ENCODE measurements around the gene FFAR3.

FFAR3 gene

GRCh38 chr19:35408284-35409171 is 50.3 kb downstream of the FFAR3 start:
- Histone ChIP-seq H3K36me3 (ENCODE audit: control insufficient read depth in 2 of 2, insufficient read depth in 1 of 2, low read length in 2 of 2) (no peaks in the 10 kb centered on the region; a peak in 1 of 3 replicates), H3K4me1 (ENCODE audit: control insufficient read depth, insufficient read depth, low read length) (0 out of 2 replicates have a peak, but pooled peaks cover 3% of the 10 kb centered on the region), H3K27ac (ENCODE audit: extremely low read depth, low read depth, low read length) (no peak overlapping the region), H3K4me3 (ENCODE audit: low read depth, low read length) (no peak overlapping the region), H3K9me3 (ENCODE audit: control insufficient read depth, insufficient read depth, low read depth, low read length) (no peaks in the 10 kb centered on the region; the same call in 1 of the 2 replicates)
- POLR2A ChIA-PET, result interaction anchor here (0.6 kb wide), 1 partner anchor 39 kb away, joined by 3 read pairs; the partner anchor contains the start of gene FFAR2
- CTCF ChIA-PET, result interaction anchor here (0.5 to 1.0 kb wide), 3 partner anchors 50 to 1091 kb away, joined by 3 to 5 read pairs (median 3); no protein-coding TSS in a partner anchor
- 0 out of 2 replicates have a peak, but pooled peaks have one; percentile 23 for TF ChIP-seq ZBTB48 (tag by site-specific recombination; IDR thresholded peaks at IDR 0.05)
- no peak for TF ChIP-seq ZBTB17 (tag by site-specific recombination; IDR thresholded peaks at IDR 0.05)
- no peak for TF ChIP-seq KLF8 (tag by site-specific recombination; IDR thresholded peaks at IDR 0.05)

- no peak overlapping the region for H3K4me3 ChIP-seq (ENCODE audit: low read depth, low read length)
- CTCF ChIA-PET, result interaction anchor here (0.5 to 1.0 kb wide), 2 partner anchors 50 to 57 kb away, joined by 3 to 5 read pairs; no protein-coding TSS in a partner anchor
- TF ChIP-seq GLI2 (tag by site-specific recombination; IDR thresholded peaks at IDR 0.05; ENCODE audit: borderline replicate concordance, low read depth) (no peak), ZNF624 (tag by site-specific recombination; IDR thresholded peaks at IDR 0.05) (no peak), ZNF133 (tag by site-specific recombination; IDR thresholded peaks at IDR 0.05) (peak; percentile 25; the same call in 1 of the 2 replicates), PATZ1 (tag by site-specific recombination; IDR thresholded peaks at IDR 0.05) (no peak), ZSCAN30 (tag by site-specific recombination; IDR thresholded peaks at IDR 0.05) (no peak)
- H3K36me3 ChIP-seq (ENCODE audit: control insufficient read depth in 2 of 2, insufficient read depth in 1 of 2, low read length in 2 of 2), result no peaks in the 10 kb centered on the region; a peak in 1 of 3 replicates
- 0 out of 2 replicates have a peak, but pooled peaks cover 3% of the 10 kb centered on the region for H3K4me1 ChIP-seq (ENCODE audit: control insufficient read depth, insufficient read depth, low read length)
- no peaks in the 10 kb centered on the region; the same call in 1 of the 2 replicates for H3K9me3 ChIP-seq (ENCODE audit: control insufficient read depth, insufficient read depth, low read depth, low read length)
- POLR2A ChIA-PET, result interaction anchor here (0.6 kb wide), 1 partner anchor 39 kb away, joined by 3 read pairs; the partner anchor contains the start of gene FFAR2
- H3K27ac ChIP-seq (ENCODE audit: extremely low read depth, low read depth, low read length), result no peak overlapping the region
Observed at GRCh38 chr19:35409191-35409590, 50.9 kb downstream of the FFAR3 start.

All from HEK293 (cell line).